T47D (cell line): ENCODE results near the gene BCO2.

Source experiments
- DNase-seq, 2 experiments: peaks; one replicate each; pipeline versions ENCODE4 v3.0.0 to v3.0.0-alpha.2; 2011 to 2012; ENCODE audit warnings: low read depth in 1 of 2, low spot score in 1 of 2
- JUND ChIP-seq: IDR thresholded peaks from 2 replicates; pipeline ENCODE4 v1.6.1; 2012; ENCODE audit warnings: low read depth
- in situ Hi-C: cut with HindIII; loops from 2 replicates; pipeline ENCODE4 v1.10.0; 2016; ENCODE audit warnings: low sequenced_read_pairs, low pct_unique_long_range_greater_than_20kb

BCO2 gene

DNA sequence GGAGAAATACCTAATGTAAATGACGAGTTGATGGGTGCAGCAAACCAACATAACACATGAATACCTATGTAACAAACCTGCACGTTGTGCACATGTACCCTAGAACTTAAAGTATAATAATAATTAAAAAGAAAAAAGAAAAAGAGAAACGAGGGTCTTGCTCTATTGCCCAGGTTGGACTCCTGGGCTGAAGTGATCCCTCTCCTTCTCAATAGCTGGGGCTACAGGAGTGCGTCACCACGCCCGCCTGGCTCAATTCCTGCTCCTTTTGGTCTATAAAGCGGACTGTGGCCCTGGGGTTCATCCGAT lies 50.4 kb downstream of the BCO2 start:
- DNase-seq: no peak
- no peak for TF ChIP-seq JUND
- in situ Hi-C loops: no loop called here

DNA sequence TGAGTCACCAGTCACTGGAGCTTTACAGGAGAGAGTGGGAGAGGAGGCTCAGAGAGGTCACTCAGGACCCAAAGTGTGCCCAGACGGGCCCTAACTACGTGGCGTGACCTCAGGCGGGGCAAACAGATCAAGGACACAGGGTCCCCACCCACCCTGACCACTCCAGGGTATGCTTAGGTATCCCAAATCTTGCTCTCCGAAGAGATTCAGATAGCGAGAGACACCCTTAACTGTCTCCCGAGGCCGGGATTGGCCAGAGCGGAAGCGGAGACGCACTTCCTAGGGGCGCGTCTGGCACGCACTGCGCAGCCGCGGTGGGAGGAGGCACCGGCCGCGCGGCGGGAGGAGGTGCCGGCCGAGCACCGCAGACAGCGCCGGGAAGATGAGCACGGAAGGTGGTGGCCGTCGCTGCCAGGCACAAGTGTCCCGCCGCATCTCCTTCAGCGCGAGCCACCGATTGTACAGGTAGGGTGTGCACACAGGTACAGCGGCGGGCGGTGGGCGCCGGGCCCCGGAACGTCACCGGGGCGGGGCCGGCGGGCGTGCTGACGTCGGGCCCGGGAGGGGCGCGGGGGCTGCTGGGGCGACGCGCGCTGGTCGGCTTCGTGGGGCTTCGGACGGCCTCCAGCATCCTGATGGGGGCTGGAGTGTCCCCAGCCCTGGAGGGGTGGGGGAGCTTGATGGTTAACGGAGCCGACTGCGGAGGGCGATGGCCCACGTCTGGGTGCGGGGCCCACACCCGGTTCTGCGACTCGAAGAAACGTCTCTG lies 50.9 kb downstream of the BCO2 start, which contains the start of gene PTS:
TSS of gene PTS (plus strand) at position 367 of the 769 bp plus-strand sequence. CDS start at position 383, 16 bp downstream.
- TF ChIP-seq JUND: no peak
- DNase-seq: peak; percentile 91 to 97
- in situ Hi-C loops: no loop called here

DNA sequence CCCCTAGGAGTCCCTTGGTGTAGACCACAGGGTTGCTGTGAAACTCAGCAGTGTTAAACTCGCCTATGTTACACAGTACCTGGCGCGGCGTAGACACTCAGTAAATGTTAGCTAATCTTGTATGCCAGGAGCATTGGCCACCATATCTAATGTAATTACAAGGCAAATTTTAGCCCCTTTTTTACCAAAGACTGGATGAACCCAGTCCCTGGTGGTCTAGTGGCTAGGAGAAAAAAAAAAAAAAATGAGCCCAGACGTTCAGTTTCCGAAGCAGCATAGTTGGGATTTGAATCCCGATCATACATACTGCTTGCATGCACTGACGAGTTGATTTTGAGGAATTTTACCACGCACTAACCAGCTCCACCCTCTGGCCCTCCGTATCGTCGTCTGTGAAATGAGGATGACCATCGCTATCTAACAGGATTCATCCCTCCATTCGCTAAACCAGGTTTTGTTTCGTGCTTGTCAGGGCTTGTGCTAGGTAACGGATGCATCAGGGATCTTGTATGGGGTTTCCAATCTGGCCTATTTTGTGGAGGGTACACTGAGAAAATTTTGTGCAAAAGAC lies 51.6 kb downstream of the BCO2 start:
- DNase-seq: no peak
- no peak for TF ChIP-seq JUND
- in situ Hi-C loops: no loop called here

DNA sequence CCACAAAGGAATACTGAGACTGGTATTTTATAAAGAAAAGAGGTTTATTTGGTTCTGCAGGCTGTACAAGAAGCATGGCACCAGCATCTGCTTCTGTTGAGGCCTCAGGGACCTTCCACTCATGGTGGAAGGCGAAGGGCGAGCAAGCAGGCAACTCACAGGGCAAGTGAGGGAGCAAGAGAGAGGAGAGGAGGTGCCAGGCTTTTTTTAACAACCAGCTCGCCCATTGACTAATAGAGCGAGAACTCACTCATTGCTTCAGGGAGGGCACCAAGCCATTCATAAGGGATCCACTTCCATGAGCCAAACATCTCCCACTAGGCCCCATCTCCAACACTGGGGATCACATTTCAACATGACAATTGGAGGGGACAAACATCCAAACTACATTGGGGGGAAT lies 52.2 kb downstream of the BCO2 start:
- in situ Hi-C loops: no loop called here
- no peak for TF ChIP-seq JUND
- DNase-seq: no peak

DNA sequence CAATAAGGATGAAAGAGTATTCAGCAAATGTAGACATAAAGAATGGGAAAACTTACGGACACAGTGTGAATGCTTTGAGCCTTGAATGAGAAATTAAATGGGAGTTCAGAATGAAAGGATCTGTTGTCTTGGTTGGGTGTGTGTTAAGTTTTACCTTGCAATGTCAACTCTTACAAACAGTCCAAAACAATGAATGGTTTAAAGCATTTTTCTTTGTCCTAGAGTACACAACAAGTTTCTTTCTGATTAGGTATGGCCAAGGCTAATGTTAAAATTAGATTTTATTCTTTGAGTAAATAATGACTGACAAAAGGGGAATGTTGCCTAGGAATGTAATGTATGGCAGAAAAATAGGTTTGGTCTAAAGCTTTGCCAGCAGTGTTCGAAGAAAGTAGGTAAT lies 53.4 kb downstream of the BCO2 start:
- in situ Hi-C loops: no loop called here
- TF ChIP-seq JUND: no peak
- no peak for DNase-seq

DNA sequence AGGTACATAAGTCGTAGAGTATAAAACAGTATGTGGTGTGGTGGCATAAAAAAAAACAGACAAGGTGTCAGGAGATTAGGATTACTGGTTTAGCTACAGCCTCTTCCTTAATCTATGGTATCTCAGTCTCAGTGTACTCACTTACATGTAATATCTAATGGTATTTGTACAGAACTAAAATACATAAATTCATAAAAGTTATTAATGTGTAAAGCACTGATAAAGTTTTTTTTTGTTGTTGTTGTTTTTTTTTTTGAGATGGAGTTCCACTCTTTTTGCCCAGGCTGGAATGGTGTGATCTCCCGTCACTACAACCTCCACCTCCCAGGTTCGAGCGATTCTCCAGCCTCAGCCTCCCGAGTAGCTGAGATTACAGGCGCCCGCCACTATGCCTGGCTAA lies 53.8 kb downstream of the BCO2 start:
- in situ Hi-C loops: no loop called here
- no peak for DNase-seq
- TF ChIP-seq JUND: no peak

DNA sequence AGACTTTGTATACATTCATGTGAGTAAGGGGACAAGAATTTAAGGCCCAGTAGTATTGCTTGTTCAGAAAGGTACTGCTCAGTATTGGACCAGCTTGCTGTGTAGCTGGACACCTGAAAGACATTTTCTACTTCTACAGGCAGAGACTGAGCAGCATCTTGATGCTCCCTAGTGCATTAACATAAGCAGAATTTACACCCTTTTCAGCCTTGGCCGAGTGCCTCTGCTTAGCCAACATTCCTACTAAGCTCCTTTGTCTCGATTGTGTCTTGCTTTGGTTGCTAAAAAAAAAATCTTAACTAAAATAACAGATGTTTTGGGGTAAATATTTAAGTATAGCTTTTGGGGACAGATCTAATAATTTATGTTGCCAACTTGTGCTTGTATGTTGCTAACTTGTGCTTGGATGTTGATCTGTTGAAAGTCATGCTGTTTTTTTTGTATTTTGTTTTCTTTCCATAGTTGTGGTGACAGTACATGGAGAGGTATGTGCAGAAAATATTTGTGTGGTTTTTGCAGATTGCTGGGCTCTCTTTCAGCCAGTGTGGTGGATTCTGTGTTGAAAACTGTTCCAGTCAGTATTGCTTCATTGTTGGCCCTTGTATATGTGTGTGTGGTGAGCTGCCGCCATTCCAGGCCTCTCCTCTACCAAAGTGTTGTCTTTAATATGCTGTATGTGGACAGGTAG lies 54.6 kb downstream of the BCO2 start:
- TF ChIP-seq JUND: no peak
- in situ Hi-C loops: no loop called here
- DNase-seq: no peak

DNA sequence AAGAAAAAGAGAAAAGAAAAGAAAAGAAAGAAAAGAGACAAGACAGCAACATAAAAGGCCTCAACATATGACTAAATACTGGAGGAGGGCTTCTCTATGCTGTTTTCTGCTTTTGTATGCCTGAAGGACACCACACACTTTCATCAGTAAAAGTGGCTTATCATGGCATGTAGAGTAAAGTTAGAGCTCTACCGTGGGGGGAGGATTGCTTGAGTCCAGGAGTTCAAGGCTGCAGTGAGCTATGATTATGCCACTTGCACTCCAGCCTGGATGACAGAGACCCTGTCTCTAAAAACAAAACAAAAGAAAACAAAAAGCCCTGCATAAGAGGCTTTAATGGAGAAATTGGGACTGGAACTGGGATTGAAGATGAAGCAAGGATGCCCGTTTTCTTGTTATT lies 56.6 kb downstream of the BCO2 start:
- TF ChIP-seq JUND: no peak
- in situ Hi-C loops: no loop called here
- no peak for DNase-seq

DNA sequence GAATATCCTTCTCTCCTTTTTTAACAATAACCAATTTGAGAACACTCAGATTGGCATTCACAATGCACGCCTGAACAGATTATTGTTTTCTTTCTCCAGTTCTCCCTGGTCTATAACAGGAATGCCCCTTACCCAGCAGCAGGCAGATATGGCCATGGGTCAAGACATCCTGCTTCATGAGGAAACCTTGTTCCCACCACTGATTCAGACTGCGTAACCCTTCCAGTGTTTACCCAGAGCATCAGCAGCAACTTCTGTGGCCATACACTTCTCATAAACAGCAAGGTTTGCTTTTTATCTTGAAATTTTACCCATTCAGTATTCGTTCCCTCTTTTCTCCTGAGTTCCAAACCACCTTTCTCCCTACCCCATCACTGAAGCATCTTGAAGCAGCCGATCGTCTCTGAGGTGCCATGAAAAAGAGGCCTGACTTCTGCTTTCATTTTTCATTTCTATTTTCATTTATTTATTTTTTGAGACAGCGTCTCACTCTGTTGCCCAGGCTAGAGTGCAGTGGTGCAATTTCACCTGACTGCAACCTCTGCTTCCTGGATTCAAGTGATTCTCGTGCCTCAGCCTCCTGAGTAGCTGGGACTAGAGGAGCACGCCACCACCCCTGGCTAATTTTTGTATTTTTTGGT lies 60.6 kb downstream of the BCO2 start:
- no peak for TF ChIP-seq JUND
- DNase-seq: no peak
- in situ Hi-C loops: no loop called here

DNA sequence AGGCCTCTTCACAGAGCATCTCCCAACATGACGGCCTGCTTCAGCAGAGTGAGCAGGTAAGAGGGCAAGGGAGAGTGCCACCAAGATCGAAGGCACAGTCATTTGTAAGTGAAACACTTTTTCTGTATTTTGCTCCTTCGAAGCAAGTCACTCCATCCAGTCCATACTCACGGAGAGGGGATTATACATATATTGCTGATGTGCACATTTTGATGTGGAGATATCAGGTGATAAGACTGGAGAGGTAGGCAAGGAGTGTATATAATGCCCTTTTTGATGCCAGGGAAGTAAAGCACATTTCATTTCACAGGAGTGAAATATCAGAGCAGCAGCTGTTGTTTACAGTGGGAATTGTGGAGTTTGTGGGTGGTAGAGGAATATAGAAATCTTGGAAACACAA lies 62.1 kb downstream of the BCO2 start:
- in situ Hi-C loops: no loop called here
- TF ChIP-seq JUND: no peak
- DNase-seq: no peak

DNA sequence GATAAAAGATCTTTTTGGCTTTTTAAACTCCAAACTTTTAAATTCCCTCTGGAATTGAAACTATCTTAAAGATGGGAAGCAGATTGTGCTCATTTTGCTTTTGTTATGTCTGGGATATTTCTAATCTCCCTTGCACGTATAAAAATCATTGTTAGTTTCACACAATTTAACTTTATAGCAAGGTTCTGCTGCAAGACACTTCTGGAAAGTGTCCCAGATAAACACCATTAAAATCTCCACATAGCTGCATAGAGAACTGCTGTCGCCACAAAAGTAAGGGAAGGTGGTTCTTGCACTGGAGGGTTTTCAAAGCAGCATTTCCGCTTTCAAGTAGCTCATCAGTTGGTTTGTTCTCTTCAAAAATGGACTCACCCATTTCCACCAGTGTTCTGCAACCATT lies 62.7 kb downstream of the BCO2 start:
- no peak for DNase-seq
- TF ChIP-seq JUND: no peak
- in situ Hi-C loops: no loop called here

DNA sequence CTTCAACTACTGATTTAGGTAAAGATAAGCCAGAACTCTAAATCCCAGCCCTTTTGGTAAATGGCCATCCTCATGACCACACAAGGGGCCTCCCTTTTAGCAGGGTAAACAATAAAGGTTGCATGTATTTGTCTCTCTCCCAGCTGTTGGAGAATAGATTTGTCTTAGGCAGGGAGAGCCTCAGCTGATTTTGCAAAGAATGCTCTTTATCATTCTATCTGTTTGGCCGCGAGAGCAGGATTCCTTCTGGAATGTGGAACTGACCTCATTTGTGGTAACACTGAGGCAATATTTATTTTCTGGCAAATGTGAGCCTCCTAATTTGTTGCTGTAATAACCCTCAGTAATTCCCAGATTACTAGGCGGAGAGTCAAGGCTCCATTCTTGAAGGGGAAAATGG lies 66.2 kb downstream of the BCO2 start:
- DNase-seq: peak in 1 of 2 experiments; percentile 84
- in situ Hi-C loops: no loop called here
- peak; percentile 77 for TF ChIP-seq JUND

DNA sequence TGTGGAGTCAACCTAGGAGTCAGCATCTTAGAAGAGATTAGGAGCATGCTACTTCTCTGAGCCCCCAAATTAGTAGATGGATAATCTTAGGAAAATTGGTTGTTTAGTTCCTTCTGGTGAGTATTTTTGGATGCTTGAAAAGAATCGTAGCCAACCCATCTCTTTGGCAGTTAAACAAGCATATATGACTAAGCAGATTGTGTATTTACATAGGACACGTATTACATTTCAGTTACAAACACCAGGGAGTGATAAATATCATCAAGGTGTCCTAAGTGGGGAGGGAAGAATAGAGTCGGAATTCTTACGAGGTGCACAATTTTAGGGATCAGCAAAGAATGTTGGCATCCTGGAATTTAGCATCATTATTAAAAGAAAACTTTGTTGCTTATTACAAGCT lies 71.9 kb downstream of the BCO2 start:
- no peak for TF ChIP-seq JUND
- in situ Hi-C loops: no loop called here
- DNase-seq: peak in 1 of 2 experiments; percentile 33
